ENCODE measurements around the gene SCAPER. TPM values are rescaled to one million over a fixed set of nuclear protein-coding genes. Genes with fewer than 3 reads are reported as not detected.

SCAPER gene
- total RNA-seq, 1 experiment from 2014 or later = 14.7 TPM

- H2AFZ ChIP-seq (ENCODE audit: low read depth, low read length, poor library complexity, severe bottlenecking) = no peak overlapping the region
- no peaks in the 10 kb centered on the region for H3K4me1 ChIP-seq (ENCODE audit: control insufficient read depth in 1 of 2, insufficient read depth in 2 of 2, low read length in 2 of 2)
- no peak overlapping the region for H3K9ac ChIP-seq (ENCODE audit: low read length)
- H3K36me3 ChIP-seq (ENCODE audit: control insufficient read depth in 1 of 2, insufficient read depth in 2 of 2, low read length in 2 of 2) = no peaks in the 10 kb centered on the region
- ChIA-PET RAD21 (ENCODE audit: low non-redundant PET in 1 of 2, low total read pairs in 2 of 2, uncharacterized antibody in 2 of 2, unreplicated experiment in 2 of 2) (no interaction called here), CTCF (no interaction called here), POLR2A (no interaction called here)
- no peak overlapping the region for H3K27ac ChIP-seq (ENCODE audit: low read depth, low read length)
- no peaks in the 10 kb centered on the region for H3K27me3 ChIP-seq (ENCODE audit: insufficient read depth, low read length)
- H3K4me3 ChIP-seq (replicated peaks in 1 of 2; ENCODE audit: low read depth in 1 of 2, low read length in 2 of 2) = no peak overlapping the region
- BruUV-seq (replicated peaks) = no TSS peak
- H3K9me3 ChIP-seq (ENCODE audit: control insufficient read depth in 1 of 2, insufficient read depth in 1 of 2, low read depth in 1 of 2, low read length in 2 of 2) = no peaks in the 10 kb centered on the region
- DNase-seq (ENCODE audit: low read depth, low spot score) (no peak), ATAC-seq (no peak)
- H3K9me2 ChIP-seq (ENCODE audit: insufficient read depth) = no peaks in the 10 kb centered on the region
- TF ChIP-seq ZFX (IDR thresholded peaks at IDR 0.05) (no peak), SRF (IDR thresholded peaks at IDR 0.05; ENCODE audit: low read depth) (no peak), REST (IDR thresholded peaks at IDR 0.05; ENCODE audit: low read depth) (no peak), TCF7L2 (IDR thresholded peaks at IDR 0.05; ENCODE audit: borderline replicate concordance, extremely low read depth, insufficient read depth, insufficient read length) (no peak), ZNF274 (IDR thresholded peaks at IDR 0.05; ENCODE audit: low read depth, low read length) (no peak), MAX (IDR thresholded peaks at IDR 0.05) (no peak), POLR2AphosphoS5 (IDR thresholded peaks at IDR 0.05; ENCODE audit: low read depth, low read length) (no peak)
- H4K20me1 ChIP-seq (ENCODE audit: insufficient read depth) = no peaks in the 10 kb centered on the region
- intact Hi-C loops (cut with micrococcal nuclease) = no loop called here
- H3K4me2 ChIP-seq (ENCODE audit: low read length) = no peak overlapping the region
- H3K79me2 ChIP-seq (ENCODE audit: insufficient read depth, low read length) = no peaks in the 10 kb centered on the region
Observed at GRCh38 chr15:76386178-76386577, 519.0 kb downstream of the SCAPER start.

Data from HCT116 (cell line).